Trophoblast cell (in vitro differentiated cells and primary cell): Measurements from ENCODE around the gene HNF4A.

Experiments used
- DNase-seq, 2 donors: peaks; one replicate each; pipeline ENCODE4 v3.0.0-alpha.2; 2016
- H2AFZ ChIP-seq: 2 replicates; pipeline ENCODE4 v1.6.1; 2013; ENCODE audit warnings: low read length, moderate library complexity, mild to moderate bottlenecking; ENCODE audit not compliant: insufficient read depth, poor library complexity
- H2AK5ac ChIP-seq: 2 replicates; pipeline ENCODE4 v1.6.1; 2013; ENCODE audit warnings: mild to moderate bottlenecking, low read length
- H2BK120ac ChIP-seq: 2 replicates; pipeline ENCODE4 v1.6.1; 2013; ENCODE audit warnings: low read length, mild to moderate bottlenecking, moderate library complexity; ENCODE audit not compliant: insufficient read depth, poor library complexity
- H2BK12ac ChIP-seq: 2 replicates; pipeline ENCODE4 v1.6.1; 2013; ENCODE audit warnings: mild to moderate bottlenecking, low read length, moderate library complexity
- H2BK5ac ChIP-seq: 2 replicates; pipeline ENCODE4 v1.6.1; 2013; ENCODE audit warnings: low read length, low read depth, moderate library complexity, mild to moderate bottlenecking; ENCODE audit not compliant: poor library complexity
- H3K14ac ChIP-seq: 2 replicates; pipeline ENCODE4 v1.6.1; 2013; ENCODE audit warnings: mild to moderate bottlenecking, low read length
- H3K18ac ChIP-seq: 2 replicates; pipeline ENCODE4 v1.6.1; 2013; ENCODE audit warnings: mild to moderate bottlenecking, low read length
- H3K23ac ChIP-seq: 2 replicates; pipeline ENCODE4 v1.6.1; 2013; ENCODE audit warnings: low read length
- H3K27ac ChIP-seq: 2 replicates; pipeline ENCODE4 v1.5.1; 2013; ENCODE audit warnings: low read depth, mild to moderate bottlenecking, inconsistent platforms, low read length, moderate library complexity
- H3K27me3 ChIP-seq: 2 replicates; pipeline ENCODE4 v1.6.1; 2013; ENCODE audit warnings: inconsistent platforms, mild to moderate bottlenecking, low read length, moderate library complexity; ENCODE audit not compliant: insufficient read depth
- H3K36me3 ChIP-seq, 2 experiments: 1 replicate in 1 of 2; 2 replicates in 1 of 2; pipeline ENCODE4 v1.6.1; 2013; ENCODE audit warnings: low read length in 2 of 2, mild to moderate bottlenecking in 2 of 2, moderate library complexity in 1 of 2; ENCODE audit not compliant: insufficient read depth in 2 of 2, control insufficient read depth in 1 of 2
- H3K4ac ChIP-seq: 2 replicates; pipeline ENCODE4 v1.6.1; 2013; ENCODE audit warnings: low read depth, mild to moderate bottlenecking, low read length, moderate library complexity
- H3K4me1 ChIP-seq, 2 experiments: 1 replicate in 1 of 2; 2 replicates in 1 of 2; pipeline ENCODE4 v1.6.1; 2013; ENCODE audit warnings: low read length in 2 of 2, mild to moderate bottlenecking in 2 of 2, moderate library complexity in 1 of 2; ENCODE audit not compliant: insufficient read depth in 2 of 2, control insufficient read depth in 1 of 2
- H3K4me2 ChIP-seq: 2 replicates; pipeline ENCODE4 v1.6.1; 2013; ENCODE audit warnings: inconsistent platforms, mild to moderate bottlenecking, low read length, moderate library complexity
- H3K4me3 ChIP-seq: 2 replicates; pipeline ENCODE4 v1.5.1; 2013; ENCODE audit warnings: mild to moderate bottlenecking, low read depth, low read length, inconsistent platforms
- H3K79me1 ChIP-seq: one replicate; pipeline ENCODE4 v1.6.1; 2013; ENCODE audit warnings: low read length
- H3K79me2 ChIP-seq: 2 replicates; pipeline ENCODE4 v1.6.1; 2013; ENCODE audit warnings: low read length, mild to moderate bottlenecking; ENCODE audit not compliant: control insufficient read depth, insufficient read depth, poor library complexity
- H3K9ac ChIP-seq: 2 replicates; pipeline ENCODE4 v1.6.1; 2013; ENCODE audit warnings: mild to moderate bottlenecking, low read length
- H3K9me3 ChIP-seq: 2 replicates; pipeline ENCODE4 v1.6.1; 2013; ENCODE audit warnings: low read depth, mild to moderate bottlenecking, control low read depth, inconsistent platforms, low read length; ENCODE audit not compliant: insufficient read depth
- H4K12ac ChIP-seq: 2 replicates; pipeline ENCODE4 v1.6.1; 2013; ENCODE audit warnings: low read depth, mild to moderate bottlenecking, low read length, moderate library complexity
- H4K8ac ChIP-seq: 2 replicates; pipeline ENCODE4 v1.6.1; 2013; ENCODE audit warnings: low read depth, mild to moderate bottlenecking, low read length, moderate library complexity
- H4K91ac ChIP-seq: one replicate; pipeline ENCODE4 v1.6.1; 2013; ENCODE audit warnings: low read depth, mild to moderate bottlenecking, low read length, moderate library complexity
- WGBS: extraction: QIAGEN DNeasy Blood & Tissue Kit; methylation state at CpG from one replicate; pipeline ENCODE4 v1.1.7; 2013; ENCODE audit warnings: missing lambda C conversion rate; ENCODE audit not compliant: insufficient read length, insufficient coverage; ENCODE audit errors: extremely low coverage; 5-methylcytosine and 5-hydroxymethylcytosine counted together

HNF4A gene

GRCh38 chr20:44425923-44426322, 70.4 kb downstream of the HNF4A start:
- Histone ChIP-seq H2BK12ac (no peak overlapping the region), H3K4me2 (no peak overlapping the region), H3K79me2 (no peaks in the 10 kb centered on the region), H2BK120ac (no peak overlapping the region), H3K27ac (no peak overlapping the region), H4K8ac (no peak overlapping the region), H3K18ac (no peak overlapping the region), H3K4ac (no peak overlapping the region), H4K91ac (no peak overlapping the region), H3K14ac (no peak overlapping the region), H2AK5ac (no peak overlapping the region), H2BK5ac (no peak overlapping the region), H4K12ac (no peak overlapping the region), H3K23ac (no peak overlapping the region), H2AFZ (no peak overlapping the region), H3K9me3 (no peaks in the 10 kb centered on the region), H3K9ac (no peak overlapping the region), H3K4me1 (no peaks in the 10 kb centered on the region), H3K36me3 (no peaks in the 10 kb centered on the region), H3K79me1 (no peaks in the 10 kb centered on the region), H3K27me3 (no peaks in the 10 kb centered on the region), H3K4me3 (no peak overlapping the region)
- no CpG with 5 or more reads among the region's 2 CpGs for WGBS
- DNase-seq: no peak

GRCh38 chr20:44426879-44427790, 71.6 kb downstream of the HNF4A start:
- no peaks in the 10 kb centered on the region for H3K9me3 ChIP-seq
- no peak overlapping the region for H2AK5ac ChIP-seq
- no peaks in the 10 kb centered on the region for H3K27me3 ChIP-seq
- no peak overlapping the region for H3K23ac ChIP-seq
- H2BK12ac ChIP-seq: no peak overlapping the region
- no peaks in the 10 kb centered on the region for H3K4me1 ChIP-seq
- H2AFZ ChIP-seq: no peak overlapping the region
- no peak overlapping the region for H2BK5ac ChIP-seq
- H3K27ac ChIP-seq: no peak overlapping the region
- H3K9ac ChIP-seq: no peak overlapping the region
- H3K79me1 ChIP-seq: no peaks in the 10 kb centered on the region
- 100% methylated on average over 2 of the region's 10 CpGs for WGBS
- H3K18ac ChIP-seq: no peak overlapping the region
- H4K12ac ChIP-seq: no peak overlapping the region
- no peak for DNase-seq
- no peaks in the 10 kb centered on the region for H3K36me3 ChIP-seq
- H3K79me2 ChIP-seq: no peaks in the 10 kb centered on the region
- no peak overlapping the region for H4K91ac ChIP-seq
- H3K4ac ChIP-seq: no peak overlapping the region
- H2BK120ac ChIP-seq: no peak overlapping the region
- H3K4me3 ChIP-seq: no peak overlapping the region
- no peak overlapping the region for H3K14ac ChIP-seq
- H4K8ac ChIP-seq: no peak overlapping the region
- H3K4me2 ChIP-seq: no peak overlapping the region

GRCh38 chr20:44427804-44428173, 72.3 kb downstream of the HNF4A start:
- no peaks in the 10 kb centered on the region for H3K9me3 ChIP-seq
- H3K9ac ChIP-seq: no peak overlapping the region
- H2AFZ ChIP-seq: no peak overlapping the region
- H4K91ac ChIP-seq: no peak overlapping the region
- H3K14ac ChIP-seq: no peak overlapping the region
- no peak for DNase-seq
- H3K4ac ChIP-seq: no peak overlapping the region
- H3K18ac ChIP-seq: no peak overlapping the region
- H3K4me3 ChIP-seq: no peak overlapping the region
- no CpG with 5 or more reads among the region's 3 CpGs for WGBS
- H3K27ac ChIP-seq: no peak overlapping the region
- no peak overlapping the region for H2BK120ac ChIP-seq
- no peaks in the 10 kb centered on the region for H3K4me1 ChIP-seq
- H2AK5ac ChIP-seq: no peak overlapping the region
- H4K8ac ChIP-seq: no peak overlapping the region
- H2BK12ac ChIP-seq: no peak overlapping the region
- H3K27me3 ChIP-seq: no peaks in the 10 kb centered on the region
- H4K12ac ChIP-seq: no peak overlapping the region
- no peak overlapping the region for H3K23ac ChIP-seq
- no peaks in the 10 kb centered on the region for H3K79me1 ChIP-seq
- H3K36me3 ChIP-seq: no peaks in the 10 kb centered on the region
- no peak overlapping the region for H2BK5ac ChIP-seq
- H3K79me2 ChIP-seq: no peaks in the 10 kb centered on the region
- H3K4me2 ChIP-seq: no peak overlapping the region

- Histone ChIP-seq H2BK5ac (no peak overlapping the region), H2AK5ac (no peak overlapping the region), H3K14ac (no peak overlapping the region), H4K12ac (no peak overlapping the region), H3K79me1 (no peaks in the 10 kb centered on the region), H3K4me2 (no peak overlapping the region), H2AFZ (no peak overlapping the region), H3K9me3 (no peaks in the 10 kb centered on the region), H3K4me1 (no peaks in the 10 kb centered on the region), H4K91ac (no peak overlapping the region), H3K9ac (no peak overlapping the region), H2BK120ac (no peak overlapping the region), H3K27me3 (no peaks in the 10 kb centered on the region), H3K18ac (no peak overlapping the region), H3K4me3 (no peak overlapping the region), H3K79me2 (no peaks in the 10 kb centered on the region), H4K8ac (no peak overlapping the region), H2BK12ac (no peak overlapping the region), H3K36me3 (no peaks in the 10 kb centered on the region), H3K27ac (no peak overlapping the region), H3K4ac (no peak overlapping the region), H3K23ac (no peak overlapping the region)
- no peak for DNase-seq
- no CpG with 5 or more reads among the region's 8 CpGs for WGBS
These were observed 72.9 kb downstream of the HNF4A start for GRCh38 chr20:44428174-44429016.
